ENCODE data around the gene TEDC2.

Gene TEDC2

GRCh38 chr16:2465653-2466415, 5.9 kb downstream of the TEDC2 start:
- DNase-seq (ENCODE audit: low spot score): no peak

GRCh38 chr16:2466667-2467527, 7.0 kb downstream of the TEDC2 start:
- DNase-seq (ENCODE audit: low spot score): no peak

GRCh38 chr16:2467528-2468232, 7.8 kb downstream of the TEDC2 start:
- DNase-seq (ENCODE audit: low spot score): no peak

- no peak for DNase-seq (ENCODE audit: low spot score)
Measured at GRCh38 chr16:2468233-2468724, 8.4 kb downstream of the TEDC2 start.

- DNase-seq (ENCODE audit: low spot score): no peak
Measured at GRCh38 chr16:2468725-2469398, 9.0 kb downstream of the TEDC2 start.

GRCh38 chr16:2469399-2470233, 9.7 kb downstream of the TEDC2 start:
- no peak for DNase-seq (ENCODE audit: low spot score)

GRCh38 chr16:2470234-2470601, 10.3 kb downstream of the TEDC2 start:
- no peak for DNase-seq (ENCODE audit: low spot score)

GRCh38 chr16:2470603-2471015, 10.7 kb downstream of the TEDC2 start:
- DNase-seq (ENCODE audit: low spot score): no peak

- no peak for DNase-seq (ENCODE audit: low spot score)
Measured at GRCh38 chr16:2471016-2471652, 11.2 kb downstream of the TEDC2 start, which contains the start of gene NTN3. Gene NTN3 (plus strand): TSS chr16:2471297. CDS start chr16:2471702, 405 bp downstream.

GRCh38 chr16:2471653-2472487, 12.0 kb downstream of the TEDC2 start:
- no peak for DNase-seq (ENCODE audit: low spot score)

GRCh38 chr16:2472488-2472864, 12.6 kb downstream of the TEDC2 start:
- DNase-seq (ENCODE audit: low spot score): no peak

GRCh38 chr16:2472885-2473445, 13.1 kb downstream of the TEDC2 start:
- DNase-seq (ENCODE audit: low spot score): no peak

GRCh38 chr16:2473446-2473926, 13.6 kb downstream of the TEDC2 start:
- no peak for DNase-seq (ENCODE audit: low spot score)

GRCh38 chr16:2473999-2474876, 14.3 kb downstream of the TEDC2 start:
- DNase-seq (ENCODE audit: low spot score): no peak

GRCh38 chr16:2474877-2475412, 15.0 kb downstream of the TEDC2 start, which contains the start of gene TBC1D24:
Gene TBC1D24 (plus strand): TSS chr16:2475127. CDS start chr16:2496149, 21,022 bp downstream.
- peak; percentile 75 for DNase-seq (ENCODE audit: low spot score)

GRCh38 chr16:2475413-2476344, 15.8 kb downstream of the TEDC2 start:
- no peak for DNase-seq (ENCODE audit: low spot score)
